Thymus (tissue), 11 donors: ENCODE results near the gene ANO8. TPM values are rescaled to one million over a fixed set of nuclear protein-coding genes. Genes with fewer than 3 reads are reported as not detected.

Experiments used
- DNase-seq, 9 donors: peaks; one replicate each; pipeline ENCODE4 v3.0.0-alpha.2; 2013; ENCODE audit warnings: low spot score in 9 of 9, low read depth in 6 of 9, missing footprints in 1 of 9
- H3K27ac ChIP-seq, 2 donors: one replicate each; pipeline ENCODE4 v1.5.1; 2013; ENCODE audit warnings: control low read depth in 1 of 2, low read depth in 1 of 2, low read length in 1 of 2, mild to moderate bottlenecking in 1 of 2, moderate library complexity in 1 of 2
- H3K27me3 ChIP-seq, 2 donors: one replicate each; pipeline ENCODE4 v1.5.1; 2013; ENCODE audit warnings: low read length in 1 of 2; ENCODE audit not compliant: control insufficient read depth in 2 of 2, insufficient read depth in 1 of 2
- H3K36me3 ChIP-seq, 2 donors: one replicate each; pipeline ENCODE4 v1.5.1; 2013; ENCODE audit warnings: low read length in 1 of 2, mild to moderate bottlenecking in 1 of 2, moderate library complexity in 1 of 2; ENCODE audit not compliant: control insufficient read depth in 2 of 2, insufficient read depth in 2 of 2
- H3K4me1 ChIP-seq, 2 donors: one replicate each; pipeline ENCODE4 v1.5.1; 2013; ENCODE audit warnings: low read length in 2 of 2; ENCODE audit not compliant: control insufficient read depth in 2 of 2, insufficient read depth in 2 of 2
- H3K4me3 ChIP-seq, 2 donors: one replicate each; pipeline ENCODE4 v1.5.1; 2013; ENCODE audit warnings: low read length in 2 of 2, control low read depth in 1 of 2, mild to moderate bottlenecking in 1 of 2
- H3K9me3 ChIP-seq, 2 donors: one replicate each; pipeline ENCODE4 v1.5.1; 2013; ENCODE audit warnings: low read length in 1 of 2, mild to moderate bottlenecking in 1 of 2; ENCODE audit not compliant: control insufficient read depth in 2 of 2, insufficient read depth in 1 of 2
- WGBS: extraction: QIAGEN DNeasy Blood & Tissue Kit; methylation state at CpG from one replicate; pipeline ENCODE4 v1.1.7; 2013; 5-methylcytosine and 5-hydroxymethylcytosine counted together
- polyA plus RNA-seq: library from polyadenylated mRNA; stranded (reverse); fragments of 200-250 nt; gene quantifications from one replicate; pipeline ENCODE4 v1.2.3, GENCODE V29; 2013
- total RNA-seq: library from RNA; stranded (reverse); fragments of 120-200 nt; gene quantifications from one replicate; pipeline ENCODE4 v1.2.4, GENCODE V29; 2013
- donor health status: healthy.

ANO8 gene
- total and polyA plus RNA-seq, 2 donors, result 2.2 to 13.5 TPM

- Histone ChIP-seq H3K27me3 (peaks cover 3 to 12% of the 10 kb centered on the region in 2 donors), H3K27ac (no peak overlapping the region), H3K36me3 (peaks cover 54 to 59% of the 10 kb centered on the region in 2 donors), H3K9me3 (no peaks in the 10 kb centered on the region), H3K4me3 (no peak overlapping the region), H3K4me1 (peaks cover 0 to 8% of the 10 kb centered on the region in 2 donors)
- DNase-seq, result no peak
- 98% methylated on average over 40 of the region's 40 CpGs for WGBS
These were observed 15.0 kb downstream of the ANO8 start for GRCh38 chr19:17319473-17320238.

- H3K27me3 ChIP-seq, result peaks cover 3 to 12% of the 10 kb centered on the region in 2 donors
- no peak overlapping the region for H3K4me3 ChIP-seq
- H3K9me3 ChIP-seq, result no peaks in the 10 kb centered on the region
- 84% methylated on average over 6 of the region's 6 CpGs for WGBS
- DNase-seq, result no peak
- peaks cover 58 to 64% of the 10 kb centered on the region in 2 donors for H3K36me3 ChIP-seq
- H3K4me1 ChIP-seq, result peaks cover 0 to 8% of the 10 kb centered on the region in 2 donors
- no peak overlapping the region for H3K27ac ChIP-seq
These were observed 15.7 kb downstream of the ANO8 start for GRCh38 chr19:17318966-17319365.

- Histone ChIP-seq H3K27ac (no peak overlapping the region), H3K36me3 (peaks cover 43 to 47% of the 10 kb centered on the region in 2 donors), H3K4me1 (peaks cover 11 to 13% of the 10 kb centered on the region in 2 donors), H3K4me3 (no peak overlapping the region), H3K9me3 (no peaks in the 10 kb centered on the region), H3K27me3 (no peaks in the 10 kb centered on the region)
- no peak for DNase-seq
- WGBS, result 98% methylated on average over 19 of the region's 19 CpGs
These were observed 20.6 kb downstream of the ANO8 start for GRCh38 chr19:17314007-17314593.

GRCh38 chr19:17312189-17313113 lies 22.2 kb downstream of the ANO8 start:
- Histone ChIP-seq H3K27ac (no peak overlapping the region), H3K4me3 (no peak overlapping the region), H3K36me3 (peaks cover 36 to 42% of the 10 kb centered on the region in 2 donors), H3K27me3 (no peaks in the 10 kb centered on the region), H3K9me3 (no peaks in the 10 kb centered on the region), H3K4me1 (peaks cover 11 to 16% of the 10 kb centered on the region in 2 donors)
- no peak for DNase-seq
- 96% methylated on average over 20 of the region's 20 CpGs for WGBS

GRCh38 chr19:17311455-17312188 lies 23.0 kb downstream of the ANO8 start:
- peaks cover 35 to 42% of the 10 kb centered on the region in 2 donors for H3K36me3 ChIP-seq
- DNase-seq, result no peak
- no peak overlapping the region for H3K4me3 ChIP-seq
- no peaks in the 10 kb centered on the region for H3K9me3 ChIP-seq
- WGBS, result 87% methylated on average over 11 of the region's 11 CpGs
- peaks cover 11 to 20% of the 10 kb centered on the region in 2 donors for H3K4me1 ChIP-seq
- no peaks in the 10 kb centered on the region for H3K27me3 ChIP-seq
- H3K27ac ChIP-seq, result no peak overlapping the region

- Histone ChIP-seq H3K36me3 (peaks cover 25 to 31% of the 10 kb centered on the region in 2 donors), H3K27me3 (no peaks in the 10 kb centered on the region), H3K27ac (peak overlapping the region; percentile 48 to 75), H3K4me1 (peaks cover 13 to 32% of the 10 kb centered on the region in 2 donors), H3K4me3 (peak overlapping the region; percentile 80 to 94), H3K9me3 (peaks cover 0 to 2% of the 10 kb centered on the region in 2 donors)
- 11% methylated on average over 23 of the region's 23 CpGs for WGBS
- no peak for DNase-seq
These were observed 24.6 kb downstream of the ANO8 start for GRCh38 chr19:17309965-17310461.

GRCh38 chr19:17309198-17309964 lies 25.3 kb downstream of the ANO8 start, which contains the start of gene DDA1:
DDA1 (plus strand) TSS chr19:17309563; CDS start chr19:17309655, 92 bp downstream.
- Histone ChIP-seq H3K4me1 (peaks cover 19 to 38% of the 10 kb centered on the region in 2 donors), H3K27ac (peak within 1 kb of the TSS; percentile 48 to 75), H3K4me3 (peak within 1 kb of the TSS; percentile 80 to 94), H3K9me3 (peaks cover 0 to 2% of the 10 kb centered on the region in 2 donors), H3K27me3 (no peaks in the 10 kb centered on the region), H3K36me3 (peaks cover 20 to 26% of the 10 kb centered on the region in 2 donors)
- WGBS, result under 1% methylated on average over 46 of the region's 46 CpGs
- DNase-seq, result peak; percentile 96 to 100 (median 99)
